Fibroblast of skin of right biceps (primary cell): Measurements from ENCODE around the gene KCTD21.

ENCODE experiments used
- DNase-seq: peaks from one replicate; pipeline ENCODE4 v3.0.0-alpha.2; 2013

The KCTD21 gene

DNA sequence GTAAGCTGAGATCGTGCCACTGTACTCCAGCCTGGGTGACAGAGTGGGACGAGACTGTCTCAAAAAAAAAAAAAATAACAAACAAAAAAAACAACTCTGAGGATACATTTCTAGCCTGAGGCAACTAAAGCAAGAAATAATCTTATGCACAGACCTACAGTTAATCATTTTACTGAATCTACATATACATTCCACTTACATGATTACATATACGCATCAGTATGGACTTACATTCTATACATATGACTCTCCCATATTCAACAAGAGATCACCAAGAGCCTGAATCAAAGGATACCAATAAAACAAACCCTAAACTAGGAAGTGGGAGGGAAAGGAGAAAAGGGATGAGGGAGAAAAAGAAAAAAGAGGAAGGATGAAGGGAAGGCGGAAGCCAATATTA is 50.1 kb downstream of the KCTD21 start:
- peak; percentile 65 for DNase-seq

- DNase-seq = no peak
These were observed 56.0 kb downstream of the KCTD21 start for GRCh38 chr11:78132475-78132874.

DNA sequence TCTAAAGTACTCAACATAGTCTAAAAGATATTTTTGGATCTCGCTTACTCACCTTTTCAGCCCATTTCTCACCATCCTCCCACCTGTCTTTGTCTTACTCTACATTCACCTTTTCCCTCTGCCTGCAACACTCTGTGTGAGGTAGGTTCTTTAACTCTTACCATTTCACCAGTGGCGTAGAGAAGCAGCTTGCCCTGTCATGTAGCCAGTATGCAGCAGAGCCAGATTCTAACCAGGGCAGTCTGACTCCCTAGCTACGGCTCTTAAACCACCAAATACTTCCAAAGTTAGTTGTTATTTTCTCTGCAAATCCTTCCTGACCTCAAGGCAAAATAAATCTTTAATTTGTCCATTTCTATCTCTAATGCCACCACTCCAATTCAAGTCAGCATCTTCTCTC is 56.5 kb downstream of the KCTD21 start:
- peak; percentile 47 for DNase-seq

GRCh38 chr11:78127403-78127802 is 61.0 kb downstream of the KCTD21 start:
- no peak for DNase-seq
